OCI-LY7 (cell line): ENCODE results near the gene SLC6A6. TPM values are rescaled to one million over a fixed set of nuclear protein-coding genes. Genes with fewer than 3 reads are reported as not detected.
A peak's percentile ranks its signal among the peaks of the same experiment; 100 is the strongest.

Experiments used
- BruUV-seq: library from RNA; stranded (reverse); fragments of 400-500 nt; replicated peaks from 2 replicates; lab custom pipeline; 2021; lab: Mats Ljungman, UMichigan
- CTCF ChIA-PET: fragments of 300-600 bp; sonication (Branson Sonifier 250); formaldehyde crosslinking; loops from one replicate; lab custom pipeline; 2022; ENCODE audit warnings: antibody characterized with exemption; ENCODE audit not compliant: unreplicated experiment; lab: Charles Lee
- POLR2A ChIA-PET: fragments of 300-600 bp; sonication (Branson Sonifier 250); formaldehyde crosslinking; loops from one replicate; lab custom pipeline; 2022; ENCODE audit warnings: antibody characterized with exemption; lab: Charles Lee
- DNase-seq: peaks from one replicate; pipeline ENCODE4 v3.0.0-alpha.2; 2015; ENCODE audit warnings: low spot score
- H2AFZ ChIP-seq: fragments of 200-600 bp; sonication (generic), shearing (Covaris generic); 2 replicates; pipeline ENCODE4 v1.6.1; 2014; ENCODE audit warnings: mild to moderate bottlenecking, antibody characterized with exemption, low read length, moderate library complexity
- H3K27ac ChIP-seq: fragments of 200-600 bp; sonication (generic); 2 replicates; pipeline ENCODE4 v1.5.1; 2014; ENCODE audit warnings: mixed run types, low read depth, mild to moderate bottlenecking, moderate library complexity, low read length, inconsistent platforms; ENCODE audit not compliant: poor library complexity, severe bottlenecking
- H3K36me3 ChIP-seq: fragments of 200-600 bp; sonication (generic); 2 replicates; pipeline ENCODE4 v1.6.1; 2014; ENCODE audit warnings: mild to moderate bottlenecking, antibody characterized with exemption, low read length, moderate library complexity, mixed read lengths; ENCODE audit not compliant: insufficient read depth
- H3K4me1 ChIP-seq: fragments of 200-600 bp; sonication (generic); 2 replicates; pipeline ENCODE4 v1.5.1; 2014; ENCODE audit warnings: mild to moderate bottlenecking, low read length; ENCODE audit not compliant: insufficient read depth, poor library complexity, severe bottlenecking
- H3K4me2 ChIP-seq: fragments of 200-600 bp; sonication (generic); 2 replicates; pipeline ENCODE4 v1.6.1; 2014; ENCODE audit warnings: mild to moderate bottlenecking, low read length
- H3K4me3 ChIP-seq: fragments of 200-600 bp; sonication (generic); 2 replicates; pipeline ENCODE4 v1.5.1; 2014; ENCODE audit warnings: mild to moderate bottlenecking, low read depth, low read length; ENCODE audit not compliant: poor library complexity, severe bottlenecking
- H3K79me2 ChIP-seq: fragments of 200-600 bp; sonication (generic); 2 replicates; pipeline ENCODE4 v1.6.1; 2016; ENCODE audit warnings: low read depth, mild to moderate bottlenecking, low read length, moderate library complexity, mixed read lengths; ENCODE audit not compliant: insufficient read depth
- H3K9me2 ChIP-seq: fragments of 200-600 bp; sonication (generic); 2 replicates; pipeline ENCODE4 v1.6.1; 2016; ENCODE audit warnings: mild to moderate bottlenecking, low read length, mixed read lengths; ENCODE audit not compliant: insufficient read depth
- H3K9me3 ChIP-seq: fragments of 200-600 bp; sonication (generic); 2 replicates; pipeline ENCODE4 v1.6.1; 2014; ENCODE audit warnings: mild to moderate bottlenecking, mixed run types, low read length, mixed read lengths
- H4K20me1 ChIP-seq: fragments of 200-600 bp; sonication (generic); 2 replicates; pipeline ENCODE4 v1.6.1; 2014; ENCODE audit warnings: mild to moderate bottlenecking, antibody characterized with exemption, low read length, moderate library complexity, mixed read lengths; ENCODE audit not compliant: insufficient read depth
- EZH2phosphoT487 ChIP-seq: fragments of 200-600 bp; sonication (generic); IDR thresholded peaks from 2 replicates; pipeline ENCODE4 v1.6.1; 2018; ENCODE audit warnings: low read depth, borderline replicate concordance, mild to moderate bottlenecking, mixed run types, antibody characterized with exemption, low read length, moderate library complexity, mixed read lengths
- intact Hi-C: fragments of 100-400 bp; cut with micrococcal nuclease; formaldehyde crosslinking; loops from one replicate; pipeline ENCODE4 v1.10.0; 2022; ENCODE audit not compliant: unreplicated experiment
- total RNA-seq, 2 experiments: library from RNA; depleted of rRNA in 1 of 2; stranded (reverse); fragments of >200 nt in 1 of 2; shearing (Covaris generic) in 1 of 2; gene quantifications; 2 replicates each; pipeline ENCODE4 v1.2.3, GENCODE V29; 2014 to 2022
- TF ChIP-seq, protein P1 (sequence below): fragments of 200-600 bp; sonication (generic); conservative IDR thresholded peaks from 2 replicates; pipeline ENCODE4 v1.5.1; 2014; ENCODE audit warnings: mild to moderate bottlenecking, antibody characterized with exemption, low read length, moderate library complexity, mixed read lengths

The SLC6A6 gene
- total RNA-seq, 2 experiments from 2014 or later, result 43.0 to 51.8 TPM

DNA sequence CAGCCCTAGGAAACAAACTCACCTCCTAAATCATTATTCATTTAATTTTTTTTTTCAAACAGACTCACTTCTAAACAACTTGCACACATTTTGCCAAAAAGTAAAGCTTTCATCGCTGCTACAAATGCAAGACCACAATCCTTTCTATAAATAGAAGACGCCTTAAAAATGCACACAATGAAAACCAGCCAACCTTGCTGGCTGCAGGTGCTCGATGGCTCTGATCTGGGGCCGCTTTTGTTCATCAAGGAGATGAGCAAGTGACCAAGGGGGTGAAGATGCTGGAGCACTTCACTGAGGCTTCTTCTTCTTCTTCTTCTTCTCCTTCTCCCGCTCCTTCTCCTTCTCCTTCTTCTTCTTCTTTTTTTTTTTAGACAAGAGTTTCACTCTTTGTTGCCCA is 12.7 kb upstream of the SLC6A6 start:
- Histone ChIP-seq H3K4me1 (peaks cover 92% of the 10 kb centered on the region), H3K36me3 (no peaks in the 10 kb centered on the region), H3K9me3 (no peaks in the 10 kb centered on the region), H3K4me2 (peak overlapping the region; percentile 77), H3K79me2 (no peaks in the 10 kb centered on the region), H3K4me3 (peak overlapping the region; percentile 55), H4K20me1 (no peaks in the 10 kb centered on the region), H3K27ac (peak overlapping the region; percentile 97), H3K9me2 (no peaks in the 10 kb centered on the region), H2AFZ (peak overlapping the region; percentile 62; the same call in 1 of the 2 replicates)
- ChIA-PET POLR2A (interaction anchor here (0.6 to 3.2 kb wide), 9 partner anchors 9 to 114 kb away, joined by 3 to 39 read pairs (median 6); partner anchors contain the start of gene SLC6A6), CTCF (interaction anchor here (1.5 kb wide), 1 partner anchor 9 kb away, joined by 4 read pairs; no protein-coding TSS in a partner anchor)
- intact Hi-C loops, result loop anchor here (1.0 to 5.0 kb wide), 2 partner anchors 13 to 127 kb away; partner anchors contain the start of gene SLC6A6
- TF ChIP-seq, protein P1, sequence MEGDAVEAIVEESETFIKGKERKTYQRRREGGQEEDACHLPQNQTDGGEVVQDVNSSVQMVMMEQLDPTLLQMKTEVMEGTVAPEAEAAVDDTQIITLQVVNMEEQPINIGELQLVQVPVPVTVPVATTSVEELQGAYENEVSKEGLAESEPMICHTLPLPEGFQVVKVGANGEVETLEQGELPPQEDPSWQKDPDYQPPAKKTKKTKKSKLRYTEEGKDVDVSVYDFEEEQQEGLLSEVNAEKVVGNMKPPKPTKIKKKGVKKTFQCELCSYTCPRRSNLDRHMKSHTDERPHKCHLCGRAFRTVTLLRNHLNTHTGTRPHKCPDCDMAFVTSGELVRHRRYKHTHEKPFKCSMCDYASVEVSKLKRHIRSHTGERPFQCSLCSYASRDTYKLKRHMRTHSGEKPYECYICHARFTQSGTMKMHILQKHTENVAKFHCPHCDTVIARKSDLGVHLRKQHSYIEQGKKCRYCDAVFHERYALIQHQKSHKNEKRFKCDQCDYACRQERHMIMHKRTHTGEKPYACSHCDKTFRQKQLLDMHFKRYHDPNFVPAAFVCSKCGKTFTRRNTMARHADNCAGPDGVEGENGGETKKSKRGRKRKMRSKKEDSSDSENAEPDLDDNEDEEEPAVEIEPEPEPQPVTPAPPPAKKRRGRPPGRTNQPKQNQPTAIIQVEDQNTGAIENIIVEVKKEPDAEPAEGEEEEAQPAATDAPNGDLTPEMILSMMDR, result no peak
- TF ChIP-seq EZH2phosphoT487, result no peak
- no TSS peak for BruUV-seq
- peak; percentile 94 for DNase-seq

- TF ChIP-seq, protein P1, result no peak
- TF ChIP-seq EZH2phosphoT487, result no peak
- Histone ChIP-seq H3K27ac (peak overlapping the region; percentile 97), H3K4me3 (no peak overlapping the region), H3K36me3 (no peaks in the 10 kb centered on the region), H4K20me1 (no peaks in the 10 kb centered on the region), H3K79me2 (no peaks in the 10 kb centered on the region), H3K9me2 (no peaks in the 10 kb centered on the region), H3K4me2 (peak overlapping the region; percentile 29), H2AFZ (peak overlapping the region; percentile 27; the same call in 1 of the 2 replicates), H3K9me3 (no peaks in the 10 kb centered on the region), H3K4me1 (peaks cover 81% of the 10 kb centered on the region)
- CTCF ChIA-PET, result interaction anchor here (0.6 kb wide), 1 partner anchor 113 kb away, joined by 3 read pairs; no protein-coding TSS in a partner anchor
- no TSS peak for BruUV-seq
- no peak for DNase-seq
- intact Hi-C loops, result loop anchor here (5.0 kb wide), 1 partner anchor 129 kb away; no protein-coding TSS in a partner anchor
- POLR2A ChIA-PET, result interaction anchor here (0.7 to 1.8 kb wide), 7 partner anchors 9 to 16 kb away, joined by 3 to 12 read pairs (median 5); partner anchors contain the start of gene SLC6A6
Measured at GRCh38 chr3:14391033-14391432, 11.4 kb upstream of the SLC6A6 start.

- Histone ChIP-seq H3K79me2 (no peaks in the 10 kb centered on the region), H3K36me3 (no peaks in the 10 kb centered on the region), H3K4me2 (peak overlapping the region; percentile 35), H3K4me1 (peaks cover 79% of the 10 kb centered on the region), H4K20me1 (no peaks in the 10 kb centered on the region), H2AFZ (peak overlapping the region; percentile 33; the same call in 1 of the 2 replicates), H3K9me3 (no peaks in the 10 kb centered on the region), H3K27ac (no peak overlapping the region), H3K9me2 (no peaks in the 10 kb centered on the region), H3K4me3 (no peak overlapping the region)
- no peak for DNase-seq
- no TSS peak for BruUV-seq
- no peak for TF ChIP-seq EZH2phosphoT487
- TF ChIP-seq, protein P1, result peak; percentile 68
- POLR2A ChIA-PET, result interaction anchor here (1.0 to 1.8 kb wide), 4 partner anchors 10 to 15 kb away, joined by 4 to 12 read pairs (median 6); partner anchors contain the start of gene SLC6A6
- intact Hi-C loops, result loop anchor here (5.0 kb wide), 1 partner anchor 130 kb away; no protein-coding TSS in a partner anchor
- CTCF ChIA-PET, result no interaction called here
Measured at GRCh38 chr3:14392231-14392630, 10.2 kb upstream of the SLC6A6 start.
